ENCODE data around the gene PNPLA5.

PNPLA5 gene

GRCh38 chr22:43892183-43892894 lies 526 bp upstream of the PNPLA5 start:
- no peaks in the 10 kb centered on the region for H4K20me1 ChIP-seq (ENCODE audit: low read depth, low read length)
- no peak overlapping the region for H2AFZ ChIP-seq (ENCODE audit: low read depth, low read length, severe bottlenecking)
- H3K9me2 ChIP-seq (replicated peaks; ENCODE audit: insufficient read depth, low read length): no peaks in the 10 kb centered on the region
- no peak overlapping the region for H3K27ac ChIP-seq (ENCODE audit: low read depth, low read length)
- no peaks in the 10 kb centered on the region for H3F3A ChIP-seq (ENCODE audit: insufficient read depth)
- no peaks in the 10 kb centered on the region for H3K9me3 ChIP-seq (ENCODE audit: insufficient read depth, low read length)
- no peaks in the 10 kb centered on the region for H3K36me3 ChIP-seq (ENCODE audit: low read length)
- H3K4me3 ChIP-seq (ENCODE audit: insufficient read depth, low read length, poor library complexity, severe bottlenecking): no peak overlapping the region
- H3K27me3 ChIP-seq (ENCODE audit: low read length): no peaks in the 10 kb centered on the region
- H3K9ac ChIP-seq (ENCODE audit: low read length): no peak overlapping the region
- H3K4me2 ChIP-seq (ENCODE audit: low read depth, low read length, poor library complexity, severe bottlenecking): no peak overlapping the region
- TF ChIP-seq EZH2phosphoT487 (conservative IDR thresholded peaks at IDR 0.05; ENCODE audit: low read length) (no peak), CTCF (IDR thresholded peaks at IDR 0.05; ENCODE audit: insufficient read depth, low read length, poor library complexity, severe bottlenecking) (no peak)
- no peaks in the 10 kb centered on the region for H3K79me2 ChIP-seq (ENCODE audit: insufficient read depth, low read length)

GRCh38 chr22:43890901-43891331 lies 897 bp downstream of the PNPLA5 start:
- Histone ChIP-seq H3K4me2 (ENCODE audit: low read depth, low read length, poor library complexity, severe bottlenecking) (no peak overlapping the region), H3K27me3 (ENCODE audit: low read length) (no peaks in the 10 kb centered on the region), H3K79me2 (ENCODE audit: insufficient read depth, low read length) (no peaks in the 10 kb centered on the region), H3K9me3 (ENCODE audit: insufficient read depth, low read length) (no peaks in the 10 kb centered on the region), H3K9ac (ENCODE audit: low read length) (no peak overlapping the region), H3K9me2 (replicated peaks; ENCODE audit: insufficient read depth, low read length) (no peaks in the 10 kb centered on the region), H4K20me1 (ENCODE audit: low read depth, low read length) (no peaks in the 10 kb centered on the region), H2AFZ (ENCODE audit: low read depth, low read length, severe bottlenecking) (no peak overlapping the region), H3K36me3 (ENCODE audit: low read length) (no peaks in the 10 kb centered on the region), H3K4me3 (ENCODE audit: insufficient read depth, low read length, poor library complexity, severe bottlenecking) (no peak overlapping the region), H3F3A (ENCODE audit: insufficient read depth) (no peaks in the 10 kb centered on the region), H3K27ac (ENCODE audit: low read depth, low read length) (no peak overlapping the region)
- TF ChIP-seq CTCF (IDR thresholded peaks at IDR 0.05; ENCODE audit: insufficient read depth, low read length, poor library complexity, severe bottlenecking) (no peak), EZH2phosphoT487 (conservative IDR thresholded peaks at IDR 0.05; ENCODE audit: low read length) (no peak)

GRCh38 chr22:43889860-43890253 lies 2.0 kb downstream of the PNPLA5 start:
- no peaks in the 10 kb centered on the region for H3K9me2 ChIP-seq (replicated peaks; ENCODE audit: insufficient read depth, low read length)
- TF ChIP-seq CTCF (IDR thresholded peaks at IDR 0.05; ENCODE audit: insufficient read depth, low read length, poor library complexity, severe bottlenecking) (no peak), EZH2phosphoT487 (conservative IDR thresholded peaks at IDR 0.05; ENCODE audit: low read length) (no peak)
- no peaks in the 10 kb centered on the region for H4K20me1 ChIP-seq (ENCODE audit: low read depth, low read length)
- H3K9me3 ChIP-seq (ENCODE audit: insufficient read depth, low read length): no peaks in the 10 kb centered on the region
- no peaks in the 10 kb centered on the region for H3K27me3 ChIP-seq (ENCODE audit: low read length)
- H3K79me2 ChIP-seq (ENCODE audit: insufficient read depth, low read length): no peaks in the 10 kb centered on the region
- H3K27ac ChIP-seq (ENCODE audit: low read depth, low read length): no peak overlapping the region
- no peaks in the 10 kb centered on the region for H3F3A ChIP-seq (ENCODE audit: insufficient read depth)
- no peak overlapping the region for H3K9ac ChIP-seq (ENCODE audit: low read length)
- no peaks in the 10 kb centered on the region for H3K36me3 ChIP-seq (ENCODE audit: low read length)
- H2AFZ ChIP-seq (ENCODE audit: low read depth, low read length, severe bottlenecking): no peak overlapping the region
- H3K4me2 ChIP-seq (ENCODE audit: low read depth, low read length, poor library complexity, severe bottlenecking): no peak overlapping the region
- no peak overlapping the region for H3K4me3 ChIP-seq (ENCODE audit: insufficient read depth, low read length, poor library complexity, severe bottlenecking)
